Ishikawa (cell line): ENCODE data around the gene KCNQ1.

Experiments used
- CEBPB ChIP-seq: IDR thresholded peaks from 2 replicates; pipeline ENCODE4 v1.6.1; 2012
- CREB1 ChIP-seq: IDR thresholded peaks from 2 replicates; pipeline ENCODE4 v1.6.1; 2012; ENCODE audit warnings: low read depth
- EGR1 ChIP-seq: IDR thresholded peaks from 2 replicates; pipeline ENCODE4 v1.6.1; 2012
- EP300 ChIP-seq: IDR thresholded peaks from 2 replicates; pipeline ENCODE4 v1.6.1; 2012; ENCODE audit warnings: borderline replicate concordance
- FOXM1 ChIP-seq: IDR thresholded peaks from 2 replicates; pipeline ENCODE4 v1.6.1; 2012; ENCODE audit warnings: low read depth, borderline replicate concordance
- NFIC ChIP-seq: IDR thresholded peaks from 2 replicates; pipeline ENCODE4 v1.6.1; 2012
- RAD21 ChIP-seq: IDR thresholded peaks from 2 replicates; pipeline ENCODE4 v1.6.1; 2012; ENCODE audit warnings: low read depth
- TAF1 ChIP-seq: IDR thresholded peaks from 2 replicates; pipeline ENCODE4 v1.6.1; 2012; ENCODE audit warnings: low read depth, mild to moderate bottlenecking
- TCF12 ChIP-seq: IDR thresholded peaks from 2 replicates; pipeline ENCODE4 v1.6.1; 2012; ENCODE audit warnings: low read depth
- TEAD4 ChIP-seq: IDR thresholded peaks from 2 replicates; pipeline ENCODE4 v1.6.1; 2012
- YY1 ChIP-seq: IDR thresholded peaks from 2 replicates; pipeline ENCODE4 v1.6.1; 2012; ENCODE audit warnings: low read depth
- ZBTB7A ChIP-seq: IDR thresholded peaks from 2 replicates; pipeline ENCODE4 v1.6.1; 2012; ENCODE audit warnings: low read depth
- TF ChIP-seq, protein P1 (sequence below): IDR thresholded peaks from 2 replicates; pipeline ENCODE4 v1.6.1; 2012
- TF ChIP-seq, protein P2 (sequence below): IDR thresholded peaks from 2 replicates; pipeline ENCODE4 v1.6.1; 2012
- TF ChIP-seq, protein P3 (sequence below): IDR thresholded peaks from 2 replicates; pipeline ENCODE4 v1.6.1; 2012; ENCODE audit warnings: low read depth, mild to moderate bottlenecking

Gene KCNQ1

DNA sequence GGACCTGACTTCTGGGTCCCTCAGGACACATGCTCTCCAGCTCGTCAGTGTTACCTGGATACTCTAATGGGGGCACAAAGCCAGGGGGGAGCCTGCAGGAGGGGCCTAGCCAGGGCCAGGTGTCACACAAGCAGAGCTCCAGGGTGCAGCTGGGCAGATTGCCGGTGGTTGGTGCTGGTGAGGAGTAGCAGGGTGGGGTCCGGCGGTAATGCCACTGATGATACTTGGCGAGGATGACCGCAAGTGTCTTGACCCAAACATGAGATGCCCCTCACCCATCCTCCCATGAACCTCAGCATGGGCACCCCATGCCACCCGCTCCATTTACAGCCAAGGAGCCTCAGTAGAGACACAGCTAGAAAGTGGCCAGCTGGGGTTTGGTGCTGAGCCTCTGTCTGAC is 270.1 kb downstream of the KCNQ1 start:
- TF ChIP-seq EP300 (no peak), FOXM1 (no peak), TCF12 (no peak), RAD21 (no peak)
- TF ChIP-seq, protein P1, sequence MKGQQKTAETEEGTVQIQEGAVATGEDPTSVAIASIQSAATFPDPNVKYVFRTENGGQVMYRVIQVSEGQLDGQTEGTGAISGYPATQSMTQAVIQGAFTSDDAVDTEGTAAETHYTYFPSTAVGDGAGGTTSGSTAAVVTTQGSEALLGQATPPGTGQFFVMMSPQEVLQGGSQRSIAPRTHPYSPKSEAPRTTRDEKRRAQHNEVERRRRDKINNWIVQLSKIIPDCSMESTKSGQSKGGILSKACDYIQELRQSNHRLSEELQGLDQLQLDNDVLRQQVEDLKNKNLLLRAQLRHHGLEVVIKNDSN, result no peak
- TF ChIP-seq, protein P2, sequence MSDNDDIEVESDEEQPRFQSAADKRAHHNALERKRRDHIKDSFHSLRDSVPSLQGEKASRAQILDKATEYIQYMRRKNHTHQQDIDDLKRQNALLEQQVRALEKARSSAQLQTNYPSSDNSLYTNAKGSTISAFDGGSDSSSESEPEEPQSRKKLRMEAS, result no peak

DNA sequence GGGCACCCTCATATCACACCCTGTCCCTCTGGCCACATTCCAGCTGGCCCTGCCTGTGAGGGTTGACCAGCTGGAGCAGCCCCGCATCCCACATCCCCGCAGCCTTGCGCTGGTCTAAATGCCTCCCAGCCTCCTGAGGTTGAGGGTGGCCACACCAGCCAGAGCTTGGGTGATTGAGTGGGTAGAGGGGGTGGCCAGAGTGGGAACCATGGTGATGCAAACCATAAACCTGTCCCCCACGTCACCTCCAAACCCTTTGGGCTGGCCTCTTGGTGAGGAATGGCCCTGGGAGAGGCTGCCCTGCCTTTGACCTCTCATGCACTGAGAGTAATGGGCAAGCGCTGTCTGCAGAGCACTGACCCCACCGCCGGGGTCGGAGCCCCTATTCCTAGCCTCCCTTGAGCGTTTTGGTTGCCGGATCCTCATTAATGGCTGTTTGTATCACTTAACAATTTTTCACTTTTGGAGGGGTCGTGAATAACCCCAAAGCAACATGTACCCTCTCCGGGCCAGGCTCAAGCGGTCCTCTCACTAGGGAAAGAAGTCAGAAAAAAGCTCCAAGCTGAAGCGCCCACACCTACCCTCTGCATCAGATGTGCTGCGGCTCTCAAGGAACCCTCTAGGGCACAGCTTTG is 271.0 kb downstream of the KCNQ1 start:
- TF ChIP-seq FOXM1 (no peak), TAF1 (no peak), EGR1 (no peak), RAD21 (no peak), ZBTB7A (no peak), TEAD4 (no peak), CEBPB (no peak), CREB1 (no peak), EP300 (no peak)
- TF ChIP-seq, protein P3, sequence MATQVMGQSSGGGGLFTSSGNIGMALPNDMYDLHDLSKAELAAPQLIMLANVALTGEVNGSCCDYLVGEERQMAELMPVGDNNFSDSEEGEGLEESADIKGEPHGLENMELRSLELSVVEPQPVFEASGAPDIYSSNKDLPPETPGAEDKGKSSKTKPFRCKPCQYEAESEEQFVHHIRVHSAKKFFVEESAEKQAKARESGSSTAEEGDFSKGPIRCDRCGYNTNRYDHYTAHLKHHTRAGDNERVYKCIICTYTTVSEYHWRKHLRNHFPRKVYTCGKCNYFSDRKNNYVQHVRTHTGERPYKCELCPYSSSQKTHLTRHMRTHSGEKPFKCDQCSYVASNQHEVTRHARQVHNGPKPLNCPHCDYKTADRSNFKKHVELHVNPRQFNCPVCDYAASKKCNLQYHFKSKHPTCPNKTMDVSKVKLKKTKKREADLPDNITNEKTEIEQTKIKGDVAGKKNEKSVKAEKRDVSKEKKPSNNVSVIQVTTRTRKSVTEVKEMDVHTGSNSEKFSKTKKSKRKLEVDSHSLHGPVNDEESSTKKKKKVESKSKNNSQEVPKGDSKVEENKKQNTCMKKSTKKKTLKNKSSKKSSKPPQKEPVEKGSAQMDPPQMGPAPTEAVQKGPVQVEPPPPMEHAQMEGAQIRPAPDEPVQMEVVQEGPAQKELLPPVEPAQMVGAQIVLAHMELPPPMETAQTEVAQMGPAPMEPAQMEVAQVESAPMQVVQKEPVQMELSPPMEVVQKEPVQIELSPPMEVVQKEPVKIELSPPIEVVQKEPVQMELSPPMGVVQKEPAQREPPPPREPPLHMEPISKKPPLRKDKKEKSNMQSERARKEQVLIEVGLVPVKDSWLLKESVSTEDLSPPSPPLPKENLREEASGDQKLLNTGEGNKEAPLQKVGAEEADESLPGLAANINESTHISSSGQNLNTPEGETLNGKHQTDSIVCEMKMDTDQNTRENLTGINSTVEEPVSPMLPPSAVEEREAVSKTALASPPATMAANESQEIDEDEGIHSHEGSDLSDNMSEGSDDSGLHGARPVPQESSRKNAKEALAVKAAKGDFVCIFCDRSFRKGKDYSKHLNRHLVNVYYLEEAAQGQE, result no peak
- TF ChIP-seq, protein P2, result no peak

DNA sequence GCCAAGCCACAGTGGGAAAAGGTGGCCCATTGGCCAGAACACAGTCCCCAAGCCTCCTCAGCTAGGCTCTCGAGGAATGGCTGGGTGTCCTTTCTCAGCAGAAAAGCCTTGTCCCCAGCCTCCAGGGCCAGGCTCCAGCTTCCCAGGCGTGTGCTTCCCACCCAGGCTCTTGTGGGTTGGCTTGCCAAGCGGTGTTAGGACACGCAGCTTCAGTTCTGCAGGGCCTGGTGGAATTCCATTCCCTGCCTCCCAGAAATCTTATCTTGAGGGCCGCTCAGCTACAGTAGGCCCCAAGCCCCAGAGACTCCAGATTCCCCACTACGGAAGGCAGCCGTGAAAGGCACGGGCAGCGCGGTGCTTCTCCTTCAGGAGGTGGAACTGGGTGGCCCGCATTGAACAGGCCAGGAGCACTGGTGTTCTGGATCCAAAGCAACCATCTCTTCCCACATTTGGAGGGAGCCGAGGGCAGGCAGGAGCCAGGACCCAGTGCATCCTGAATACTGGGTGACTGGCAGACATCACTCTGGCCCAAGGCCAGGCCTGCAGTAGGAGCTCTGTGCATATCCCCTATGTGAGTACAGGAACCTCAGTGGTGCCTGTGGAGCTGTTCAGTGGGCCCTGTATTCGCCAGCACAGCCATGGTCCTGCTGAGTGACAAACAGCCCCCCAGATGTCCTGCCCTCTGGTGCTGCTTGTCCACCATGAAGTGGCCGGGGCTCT is 271.7 kb downstream of the KCNQ1 start:
- TF ChIP-seq CEBPB, result no peak
- TF ChIP-seq NFIC, result no peak
- TF ChIP-seq, protein P2, result no peak
- no peak for TF ChIP-seq TCF12
- no peak for TF ChIP-seq RAD21
- TF ChIP-seq EP300, result no peak
- no peak for TF ChIP-seq CREB1
- TF ChIP-seq TAF1, result no peak
- no peak for TF ChIP-seq FOXM1
- TF ChIP-seq, protein P3, result no peak
- no peak for TF ChIP-seq TEAD4
- TF ChIP-seq, protein P1, result no peak
- TF ChIP-seq ZBTB7A, result no peak
- no peak for TF ChIP-seq EGR1
- no peak for TF ChIP-seq YY1

DNA sequence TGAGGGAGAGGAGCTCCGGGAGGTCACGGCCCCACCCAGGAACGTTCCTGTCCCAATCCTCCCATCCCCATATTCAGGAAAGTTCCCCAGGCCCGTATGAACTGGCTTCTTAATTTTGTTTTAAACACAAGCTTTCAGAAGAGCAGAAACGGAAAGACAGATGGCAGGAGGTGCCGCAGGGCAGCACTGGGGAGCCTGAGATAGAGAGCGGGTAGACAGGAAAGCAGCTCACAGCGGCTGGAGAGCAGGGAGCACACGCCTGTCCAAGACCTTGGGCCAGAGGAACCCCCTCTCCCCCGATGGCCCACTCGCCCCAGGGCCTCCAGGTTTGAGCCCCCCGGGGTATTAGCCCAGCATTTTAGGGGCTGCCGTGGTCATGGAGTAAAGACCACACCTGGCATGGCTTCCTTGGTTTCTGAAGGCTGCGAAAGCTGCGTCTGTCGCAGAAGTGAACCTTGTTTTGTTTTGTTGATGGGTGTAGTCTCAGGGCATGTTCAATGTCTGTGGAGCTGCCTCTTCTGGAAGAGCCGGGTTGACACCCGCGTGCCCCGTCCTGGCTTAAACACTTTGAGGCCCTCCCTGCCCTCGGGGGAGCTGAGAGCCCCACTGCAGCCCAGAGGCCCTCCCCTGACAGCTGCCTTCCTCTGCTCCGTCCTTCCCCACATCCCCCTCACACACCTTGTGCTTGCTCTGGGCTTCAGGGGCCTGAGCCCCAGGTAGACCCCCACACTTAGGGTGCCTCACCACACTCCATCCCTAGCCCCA is 272.9 kb downstream of the KCNQ1 start:
- no peak for TF ChIP-seq EGR1
- no peak for TF ChIP-seq TAF1
- TF ChIP-seq YY1, result no peak
- no peak for TF ChIP-seq CREB1
- TF ChIP-seq, protein P1, result no peak
- TF ChIP-seq EP300, result no peak
- no peak for TF ChIP-seq TEAD4
- TF ChIP-seq CEBPB, result no peak
- no peak for TF ChIP-seq TCF12
- TF ChIP-seq NFIC, result no peak
- TF ChIP-seq FOXM1, result no peak
- TF ChIP-seq, protein P3, result no peak
- no peak for TF ChIP-seq RAD21
- TF ChIP-seq, protein P2, result no peak
- no peak for TF ChIP-seq ZBTB7A
